Stimulated activated CD8-positive, alpha-beta memory T cell treated with anti-CD3 and anti-CD28 coated beads, Interleukin-2, amount 100 ng/mL, for 1 hour (primary cell): Measurements from ENCODE around the gene METRNL.

ENCODE experiments used
- DNase-seq, 2 donors: peaks; one replicate each; pipeline ENCODE4 v3.0.0-alpha.2; 2020; ENCODE audit warnings: low read depth in 2 of 2

Gene METRNL

GRCh38 chr17:83080579-83080857 is 1.1 kb downstream of the METRNL start:
- DNase-seq = no peak

- DNase-seq = no peak
These were observed 1.7 kb downstream of the METRNL start for GRCh38 chr17:83080858-83081683.

GRCh38 chr17:83081684-83082201 is 2.3 kb downstream of the METRNL start:
- peak in 1 of 2 donors; percentile 20 for DNase-seq

GRCh38 chr17:83082424-83082823 is 3.0 kb downstream of the METRNL start:
- no peak for DNase-seq

GRCh38 chr17:83082909-83083367 is 3.5 kb downstream of the METRNL start:
- DNase-seq = no peak

GRCh38 chr17:83083368-83084201 is 4.2 kb downstream of the METRNL start:
- DNase-seq = peak; percentile 49 to 54

- DNase-seq = no peak
These were observed 4.8 kb downstream of the METRNL start for GRCh38 chr17:83084214-83084613.

- no peak for DNase-seq
These were observed 5.2 kb downstream of the METRNL start for GRCh38 chr17:83084621-83085056.

- DNase-seq = no peak
These were observed 5.7 kb downstream of the METRNL start for GRCh38 chr17:83085103-83085502.

- DNase-seq = no peak
These were observed 6.3 kb downstream of the METRNL start for GRCh38 chr17:83085526-83086198.

GRCh38 chr17:83086199-83086880 is 6.9 kb downstream of the METRNL start:
- DNase-seq = no peak

- no peak for DNase-seq
These were observed 7.7 kb downstream of the METRNL start for GRCh38 chr17:83086907-83087787.

- DNase-seq = no peak
These were observed 8.5 kb downstream of the METRNL start for GRCh38 chr17:83087788-83088360.

- DNase-seq = no peak
These were observed 9.0 kb downstream of the METRNL start for GRCh38 chr17:83088451-83088850.

GRCh38 chr17:83088909-83089308 is 9.5 kb downstream of the METRNL start:
- no peak for DNase-seq

GRCh38 chr17:83089328-83090132 is 10.1 kb downstream of the METRNL start:
- no peak for DNase-seq

GRCh38 chr17:83090444-83091256 is 11.2 kb downstream of the METRNL start:
- DNase-seq = no peak
